ENCODE results near the gene MMP1.

The MMP1 gene

DNA sequence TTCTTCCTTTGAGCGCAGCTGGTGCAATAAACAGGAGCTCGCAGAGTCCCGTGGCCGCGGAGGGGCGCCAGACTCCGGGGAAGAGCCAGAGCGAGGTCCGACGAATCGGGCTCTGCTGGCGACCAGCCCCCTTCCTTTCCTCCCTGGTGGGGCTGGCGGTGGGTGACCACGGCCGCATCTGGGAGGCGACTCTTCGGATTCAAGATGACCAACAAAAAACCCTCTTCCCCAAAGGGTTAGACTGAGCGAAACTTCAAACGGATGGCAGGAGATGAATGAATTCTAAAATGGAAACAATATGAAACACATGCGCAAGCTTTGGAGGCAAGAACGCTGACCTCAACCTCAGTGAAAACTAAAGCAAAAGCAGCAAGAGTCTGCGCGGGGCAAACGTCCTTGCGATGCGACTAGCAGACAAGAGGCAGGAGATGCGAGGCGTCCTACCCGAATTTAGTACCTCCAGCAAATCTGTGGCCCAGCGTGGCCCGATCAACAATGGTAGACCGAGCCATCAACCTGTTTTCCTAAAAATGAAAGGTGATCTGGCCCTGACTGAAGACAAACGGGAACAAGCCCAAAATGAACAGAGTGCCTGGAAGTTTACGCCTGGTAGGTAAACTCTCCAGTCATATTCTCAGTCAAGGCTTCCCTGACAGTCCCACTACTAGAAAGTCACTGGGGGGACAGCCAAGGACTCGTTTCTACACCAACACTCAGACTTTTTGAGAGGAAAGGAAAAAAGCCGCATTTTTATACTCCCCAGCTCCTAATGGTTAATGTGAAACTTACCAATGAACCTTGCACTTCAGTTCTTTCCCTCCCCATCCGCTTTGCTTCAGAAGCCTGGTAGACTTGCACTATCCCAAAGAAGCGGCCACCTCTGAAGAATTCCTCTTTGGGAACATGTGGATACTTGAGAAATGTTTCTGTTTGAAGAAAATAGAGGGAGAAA, 33.8 kb upstream of the MMP1 start:
- peak overlapping the region; percentile 12; the same call in 1 of the 2 replicates for H3K4me3 ChIP-seq (ENCODE audit: low read length)
- H3K27me3 ChIP-seq (ENCODE audit: control insufficient read depth, insufficient read depth, low read length): no peaks in the 10 kb centered on the region
- no peaks in the 10 kb centered on the region for H3K36me3 ChIP-seq (ENCODE audit: control insufficient read depth, insufficient read depth, low read length)
- no peak for DNase-seq (ENCODE audit: low read depth, low spot score)
- no peak overlapping the region for H3K27ac ChIP-seq (ENCODE audit: low read length)
- H3K4me1 ChIP-seq (ENCODE audit: control insufficient read depth, insufficient read depth, low read length): 0 out of 2 replicates have a peak, but pooled peaks cover 2% of the 10 kb centered on the region
- WGBS (ENCODE audit: insufficient coverage, insufficient read length): no CpG with 5 or more reads among the region's 38 CpGs
- no peaks in the 10 kb centered on the region for H3K9me3 ChIP-seq (ENCODE audit: control insufficient read depth, insufficient read depth, low read length)

GRCh38 chr11:102831128-102831488, 33.1 kb upstream of the MMP1 start:
- WGBS (ENCODE audit: insufficient coverage, insufficient read length): no CpG with 5 or more reads among the region's 2 CpGs
- no peak overlapping the region for H3K4me3 ChIP-seq (ENCODE audit: low read length)
- H3K27me3 ChIP-seq (ENCODE audit: control insufficient read depth, insufficient read depth, low read length): no peaks in the 10 kb centered on the region
- 0 out of 2 replicates have a peak, but pooled peaks cover 2% of the 10 kb centered on the region for H3K4me1 ChIP-seq (ENCODE audit: control insufficient read depth, insufficient read depth, low read length)
- no peak for DNase-seq (ENCODE audit: low read depth, low spot score)
- H3K9me3 ChIP-seq (ENCODE audit: control insufficient read depth, insufficient read depth, low read length): no peaks in the 10 kb centered on the region
- no peaks in the 10 kb centered on the region for H3K36me3 ChIP-seq (ENCODE audit: control insufficient read depth, insufficient read depth, low read length)
- no peak overlapping the region for H3K27ac ChIP-seq (ENCODE audit: low read length)

GRCh38 chr11:102830001-102830727, 32.2 kb upstream of the MMP1 start:
- Histone ChIP-seq H3K27ac (ENCODE audit: low read length) (no peak overlapping the region), H3K4me1 (ENCODE audit: control insufficient read depth, insufficient read depth, low read length) (0 out of 2 replicates have a peak, but pooled peaks cover 2% of the 10 kb centered on the region), H3K9me3 (ENCODE audit: control insufficient read depth, insufficient read depth, low read length) (no peaks in the 10 kb centered on the region), H3K36me3 (ENCODE audit: control insufficient read depth, insufficient read depth, low read length) (no peaks in the 10 kb centered on the region), H3K27me3 (ENCODE audit: control insufficient read depth, insufficient read depth, low read length) (no peaks in the 10 kb centered on the region), H3K4me3 (ENCODE audit: low read length) (no peak overlapping the region)
- no peak for DNase-seq (ENCODE audit: low read depth, low spot score)
- WGBS (ENCODE audit: insufficient coverage, insufficient read length): no CpG with 5 or more reads among the region's 5 CpGs

DNA sequence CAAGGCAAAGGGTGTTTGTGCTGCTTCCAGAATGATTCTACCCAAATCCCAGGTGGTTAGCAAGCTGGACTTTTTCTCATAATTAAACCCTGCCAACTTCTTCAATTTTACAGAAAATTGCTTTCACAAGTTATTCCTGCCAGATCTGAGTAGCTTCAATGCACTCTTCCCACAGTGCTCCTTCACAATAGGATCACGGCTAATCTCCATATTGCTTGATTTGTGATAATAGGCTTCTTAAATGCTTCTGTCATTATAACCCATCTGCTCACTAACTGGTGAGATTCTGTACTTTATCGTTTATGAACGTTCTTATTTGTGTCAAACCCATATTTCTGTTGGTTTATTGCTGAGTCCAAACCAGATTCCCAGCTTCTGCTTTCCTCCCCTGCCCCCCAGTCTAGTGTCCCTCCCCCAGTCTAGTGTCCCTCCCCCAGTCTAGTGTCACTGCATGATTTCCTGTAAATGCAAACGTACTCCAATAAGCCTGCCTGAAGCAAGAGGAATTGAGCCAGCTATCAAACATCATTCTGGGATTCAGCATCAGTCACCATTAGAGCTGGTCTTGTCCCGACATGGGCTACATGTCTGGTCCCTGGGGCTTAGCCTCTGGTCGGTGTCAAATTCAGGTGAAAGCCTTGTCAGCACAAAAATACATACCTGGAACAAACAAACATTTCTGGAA, 31.5 kb upstream of the MMP1 start:
- no CpG with 5 or more reads among the region's 6 CpGs for WGBS (ENCODE audit: insufficient coverage, insufficient read length)
- Histone ChIP-seq H3K4me1 (ENCODE audit: control insufficient read depth, insufficient read depth, low read length) (0 out of 2 replicates have a peak, but pooled peaks cover 2% of the 10 kb centered on the region), H3K4me3 (ENCODE audit: low read length) (no peak overlapping the region), H3K27ac (ENCODE audit: low read length) (no peak overlapping the region), H3K36me3 (ENCODE audit: control insufficient read depth, insufficient read depth, low read length) (no peaks in the 10 kb centered on the region), H3K9me3 (ENCODE audit: control insufficient read depth, insufficient read depth, low read length) (no peaks in the 10 kb centered on the region), H3K27me3 (ENCODE audit: control insufficient read depth, insufficient read depth, low read length) (no peaks in the 10 kb centered on the region)
- no peak for DNase-seq (ENCODE audit: low read depth, low spot score)

DNA sequence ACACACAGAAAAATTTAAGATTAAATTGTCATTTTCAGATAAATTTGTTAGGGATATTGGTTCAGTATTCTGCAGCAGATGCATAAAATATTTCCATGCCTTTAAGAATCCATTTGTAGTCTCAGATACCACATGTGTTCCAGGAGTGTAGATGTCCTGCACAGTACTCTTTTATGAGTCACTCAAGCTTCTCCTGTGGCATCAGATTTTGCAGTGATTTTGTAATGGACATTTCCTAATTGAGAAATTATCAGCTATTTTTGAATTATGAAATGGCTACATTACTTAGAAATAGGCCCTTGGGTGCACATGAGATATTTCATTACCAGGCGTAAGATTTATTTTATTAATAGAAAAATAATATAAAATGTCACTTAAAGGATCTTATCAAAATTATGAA, 26.6 kb upstream of the MMP1 start:
- Histone ChIP-seq H3K36me3 (ENCODE audit: control insufficient read depth, insufficient read depth, low read length) (no peaks in the 10 kb centered on the region), H3K27me3 (ENCODE audit: control insufficient read depth, insufficient read depth, low read length) (no peaks in the 10 kb centered on the region), H3K9me3 (ENCODE audit: control insufficient read depth, insufficient read depth, low read length) (no peaks in the 10 kb centered on the region), H3K27ac (ENCODE audit: low read length) (no peak overlapping the region), H3K4me3 (ENCODE audit: low read length) (no peak overlapping the region), H3K4me1 (ENCODE audit: control insufficient read depth, insufficient read depth, low read length) (no peaks in the 10 kb centered on the region)
- DNase-seq (ENCODE audit: low read depth, low spot score): no peak
- WGBS (ENCODE audit: insufficient coverage, insufficient read length): no CpG with 5 or more reads among the region's 1 CpG

- H3K9me3 ChIP-seq (ENCODE audit: control insufficient read depth, insufficient read depth, low read length): no peaks in the 10 kb centered on the region
- H3K27me3 ChIP-seq (ENCODE audit: control insufficient read depth, insufficient read depth, low read length): no peaks in the 10 kb centered on the region
- WGBS (ENCODE audit: insufficient coverage, insufficient read length): no CpG with 5 or more reads among the region's 6 CpGs
- DNase-seq (ENCODE audit: low read depth, low spot score): no peak
- no peaks in the 10 kb centered on the region for H3K4me1 ChIP-seq (ENCODE audit: control insufficient read depth, insufficient read depth, low read length)
- H3K4me3 ChIP-seq (ENCODE audit: low read length): no peak overlapping the region
- no peak overlapping the region for H3K27ac ChIP-seq (ENCODE audit: low read length)
- H3K36me3 ChIP-seq (ENCODE audit: control insufficient read depth, insufficient read depth, low read length): no peaks in the 10 kb centered on the region
Measured at GRCh38 chr11:102819491-102819890, 21.5 kb upstream of the MMP1 start.

- WGBS (ENCODE audit: insufficient coverage, insufficient read length): no CpG with 5 or more reads among the region's 1 CpG
- H3K36me3 ChIP-seq (ENCODE audit: control insufficient read depth, insufficient read depth, low read length): no peaks in the 10 kb centered on the region
- H3K27me3 ChIP-seq (ENCODE audit: control insufficient read depth, insufficient read depth, low read length): no peaks in the 10 kb centered on the region
- H3K27ac ChIP-seq (ENCODE audit: low read length): no peak overlapping the region
- H3K4me3 ChIP-seq (ENCODE audit: low read length): no peak overlapping the region
- H3K9me3 ChIP-seq (ENCODE audit: control insufficient read depth, insufficient read depth, low read length): no peaks in the 10 kb centered on the region
- no peaks in the 10 kb centered on the region for H3K4me1 ChIP-seq (ENCODE audit: control insufficient read depth, insufficient read depth, low read length)
- DNase-seq (ENCODE audit: low read depth, low spot score): no peak
Measured at GRCh38 chr11:102813484-102813883, 15.5 kb upstream of the MMP1 start.

DNA sequence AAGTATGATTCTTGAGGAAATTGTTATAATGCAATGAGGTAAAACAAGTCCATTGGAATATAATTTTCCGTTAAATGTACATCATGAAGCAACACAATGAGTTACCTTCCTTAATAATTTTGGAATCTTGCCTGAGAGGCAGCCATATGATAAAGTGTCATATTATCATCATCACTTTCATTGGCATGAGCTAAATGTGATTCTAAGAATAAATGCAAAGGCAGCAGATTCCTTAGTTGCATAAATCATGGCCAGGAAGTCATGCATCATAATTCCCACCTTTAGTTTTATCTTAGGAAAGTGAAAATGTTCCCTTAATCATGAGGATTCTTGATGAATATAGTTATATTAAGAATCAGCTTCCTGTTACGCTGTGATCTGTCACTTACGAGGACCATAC, 14.2 kb upstream of the MMP1 start:
- Histone ChIP-seq H3K27ac (ENCODE audit: low read length) (no peak overlapping the region), H3K9me3 (ENCODE audit: control insufficient read depth, insufficient read depth, low read length) (no peaks in the 10 kb centered on the region), H3K27me3 (ENCODE audit: control insufficient read depth, insufficient read depth, low read length) (no peaks in the 10 kb centered on the region), H3K4me1 (ENCODE audit: control insufficient read depth, insufficient read depth, low read length) (no peaks in the 10 kb centered on the region; the same call in 1 of the 2 replicates), H3K36me3 (ENCODE audit: control insufficient read depth, insufficient read depth, low read length) (no peaks in the 10 kb centered on the region), H3K4me3 (ENCODE audit: low read length) (no peak overlapping the region)
- no peak for DNase-seq (ENCODE audit: low read depth, low spot score)
- WGBS (ENCODE audit: insufficient coverage, insufficient read length): no CpG with 5 or more reads among the region's 3 CpGs

DNA sequence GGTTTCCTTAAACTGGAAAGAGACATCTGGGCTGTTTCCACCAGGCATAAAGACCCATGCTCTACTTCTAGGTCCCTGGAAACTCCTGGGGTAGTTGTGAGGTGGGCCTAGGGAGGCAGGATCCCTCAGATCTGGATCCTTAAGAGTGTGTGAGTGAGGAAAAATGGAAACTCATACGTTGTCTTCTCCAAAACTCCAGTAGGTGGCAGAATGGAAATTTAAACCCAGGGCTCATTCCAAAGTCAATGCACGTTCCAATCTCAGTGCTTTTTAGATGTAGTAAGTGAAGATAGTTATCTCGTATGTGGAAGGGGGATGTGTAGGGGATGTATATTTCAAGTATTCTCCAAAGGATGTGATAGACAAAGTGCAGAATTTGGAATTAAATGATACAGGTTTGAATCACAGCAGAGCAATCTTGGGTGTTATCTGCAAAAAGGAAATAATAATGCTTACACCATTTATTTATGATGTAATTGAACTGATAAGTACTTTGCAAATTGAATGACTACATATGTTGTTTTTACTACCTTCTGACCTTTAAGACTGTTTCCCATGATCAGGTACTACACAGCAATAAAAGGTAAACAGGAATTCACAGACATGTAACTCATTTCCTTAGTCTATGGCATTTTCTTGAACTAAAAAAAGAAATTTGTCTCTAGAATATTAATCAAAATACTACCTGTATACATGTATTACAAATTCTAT, 13.1 kb upstream of the MMP1 start:
- H3K27ac ChIP-seq (ENCODE audit: low read length): no peak overlapping the region
- no peak overlapping the region for H3K4me3 ChIP-seq (ENCODE audit: low read length)
- H3K9me3 ChIP-seq (ENCODE audit: control insufficient read depth, insufficient read depth, low read length): no peaks in the 10 kb centered on the region
- H3K36me3 ChIP-seq (ENCODE audit: control insufficient read depth, insufficient read depth, low read length): no peaks in the 10 kb centered on the region
- no CpG with 5 or more reads among the region's 3 CpGs for WGBS (ENCODE audit: insufficient coverage, insufficient read length)
- DNase-seq (ENCODE audit: low read depth, low spot score): peak; percentile 35
- no peaks in the 10 kb centered on the region; the same call in 1 of the 2 replicates for H3K4me1 ChIP-seq (ENCODE audit: control insufficient read depth, insufficient read depth, low read length)
- no peaks in the 10 kb centered on the region for H3K27me3 ChIP-seq (ENCODE audit: control insufficient read depth, insufficient read depth, low read length)

DNA sequence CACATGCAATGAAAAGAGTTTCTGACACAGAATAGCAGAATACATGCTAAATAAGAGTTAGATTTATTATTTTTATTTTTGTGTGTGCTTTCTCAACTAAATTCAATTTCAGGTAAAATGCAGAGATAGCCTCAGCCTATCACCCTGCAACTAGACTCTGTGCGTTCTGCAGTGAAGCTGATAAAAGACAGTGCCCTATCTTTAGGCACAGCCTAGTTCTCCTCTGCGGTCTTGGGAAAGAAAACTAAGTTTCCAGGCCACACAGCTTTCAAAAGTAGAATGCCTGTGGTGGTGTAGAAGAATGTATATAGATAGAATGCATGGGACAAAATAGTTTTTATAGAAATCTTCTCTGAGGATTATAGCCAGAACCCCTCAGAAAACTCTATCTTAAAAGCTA, 12.0 kb upstream of the MMP1 start:
- Histone ChIP-seq H3K36me3 (ENCODE audit: control insufficient read depth, insufficient read depth, low read length) (no peaks in the 10 kb centered on the region), H3K4me3 (ENCODE audit: low read length) (no peak overlapping the region), H3K27ac (ENCODE audit: low read length) (no peak overlapping the region), H3K27me3 (ENCODE audit: control insufficient read depth, insufficient read depth, low read length) (no peaks in the 10 kb centered on the region), H3K4me1 (ENCODE audit: control insufficient read depth, insufficient read depth, low read length) (no peaks in the 10 kb centered on the region; the same call in 1 of the 2 replicates), H3K9me3 (ENCODE audit: control insufficient read depth, insufficient read depth, low read length) (no peaks in the 10 kb centered on the region)
- WGBS (ENCODE audit: insufficient coverage, insufficient read length): no CpG with 5 or more reads among the region's 2 CpGs
- no peak for DNase-seq (ENCODE audit: low read depth, low spot score)

All from iPS DF 6.9 (cell line).